Stimulated activated CD4-positive, alpha-beta T cell treated with anti-CD3 and anti-CD28 coated beads, Interleukin-1b, Interleukin-23, amount 100 ng/mL, for 24 hours (primary cell): ENCODE results near the gene F10.

Source experiments
- DNase-seq, 4 experiments: peaks; one replicate each; pipeline ENCODE4 v3.0.0-alpha.2; 2020; ENCODE audit warnings: low read depth in 4 of 4, low spot score in 1 of 4

The F10 gene

DNA sequence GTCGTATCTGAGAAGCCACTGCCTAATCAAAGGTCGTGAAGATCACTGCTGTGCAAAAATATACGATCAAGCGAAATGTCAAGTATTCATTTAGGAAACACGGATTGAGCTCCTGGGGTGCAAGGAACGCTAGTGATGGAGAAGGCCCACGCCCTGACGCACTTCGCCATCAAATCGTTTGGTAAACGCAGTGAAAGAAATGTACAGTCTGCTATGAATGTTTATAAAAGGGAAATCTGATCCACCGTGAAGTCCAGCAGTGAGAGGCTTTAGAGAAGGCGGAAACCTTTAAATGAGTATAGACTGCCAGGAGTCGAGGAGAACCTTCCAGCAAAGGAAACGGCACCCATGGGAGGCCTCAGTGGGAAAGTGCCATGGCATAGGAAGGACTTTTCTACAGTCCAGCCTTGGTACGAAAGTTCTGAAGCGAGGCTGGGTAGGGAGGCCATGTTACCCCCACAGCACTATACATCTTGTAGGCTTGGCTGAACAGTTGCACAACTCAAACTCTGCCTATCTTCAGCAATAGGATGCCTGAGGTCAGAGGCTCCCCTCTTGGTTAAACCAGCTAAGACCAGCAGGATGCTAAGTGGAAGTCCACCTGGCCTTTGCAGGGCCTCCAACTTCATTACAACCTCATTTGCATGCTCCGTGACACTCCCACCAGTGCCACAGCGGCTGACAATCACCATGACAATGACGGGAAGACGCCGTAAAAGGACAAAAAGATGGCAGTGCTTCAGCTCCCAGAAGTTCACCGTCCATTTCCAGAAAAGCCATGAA lies 65.5 kb downstream of the F10 start:
- DNase-seq, result no peak

DNA sequence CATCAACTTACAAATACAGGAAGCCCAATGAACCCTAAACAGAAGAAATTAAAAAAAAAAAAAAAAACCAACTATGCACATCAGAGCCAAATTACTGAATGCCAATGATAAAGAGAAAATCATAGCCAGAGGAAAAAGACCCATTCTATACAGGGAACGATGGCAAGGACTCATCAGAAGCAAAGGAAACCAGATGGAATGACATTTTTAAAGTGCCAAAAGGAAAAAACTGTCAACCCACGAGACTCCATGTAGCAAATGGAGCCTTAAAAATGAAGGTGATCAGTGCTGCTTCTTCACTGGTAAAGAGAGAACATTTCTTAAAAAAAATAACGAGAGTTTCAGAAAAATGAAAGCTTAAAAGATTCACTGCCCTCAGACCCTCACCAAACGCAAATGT lies 67.6 kb downstream of the F10 start:
- no peak for DNase-seq

DNA sequence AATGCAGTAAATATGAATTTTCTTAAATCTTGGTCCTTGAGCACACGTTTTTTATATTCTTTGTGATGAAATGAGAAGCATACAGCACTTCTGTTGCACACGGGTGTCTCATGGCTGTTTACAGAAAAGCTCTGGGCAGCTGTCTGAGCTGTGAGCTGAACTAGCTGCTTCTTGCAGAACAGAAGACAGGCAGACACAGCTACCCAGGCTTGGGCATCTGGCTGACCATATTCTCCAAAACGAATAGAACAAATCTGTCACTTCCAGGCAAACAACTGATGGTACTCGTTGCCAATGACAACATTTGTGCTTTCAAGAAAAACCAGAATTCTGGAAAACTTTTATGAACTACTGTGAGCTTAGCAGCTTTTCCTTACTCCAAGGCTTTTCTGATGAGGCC lies 69.7 kb downstream of the F10 start:
- DNase-seq, result no peak

DNA sequence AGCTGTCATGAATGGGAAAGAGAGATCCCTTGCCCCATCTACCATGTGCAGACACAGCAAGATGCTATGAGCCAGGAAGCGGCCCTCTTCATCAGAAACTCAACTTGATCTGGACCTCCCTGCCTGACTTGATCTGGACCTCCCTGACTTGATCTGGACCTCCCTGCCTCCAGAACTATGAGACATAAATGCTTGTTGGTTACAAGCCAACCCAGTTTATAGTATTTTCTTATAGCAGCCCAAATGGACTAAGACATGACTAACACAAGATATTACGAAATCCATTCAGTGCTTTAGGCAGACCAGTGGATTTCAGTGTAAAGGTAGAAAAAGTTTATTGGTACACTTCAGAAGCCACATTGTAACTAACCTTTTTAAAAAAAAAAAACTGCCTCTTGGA lies 70.3 kb downstream of the F10 start:
- DNase-seq, result no peak

DNA sequence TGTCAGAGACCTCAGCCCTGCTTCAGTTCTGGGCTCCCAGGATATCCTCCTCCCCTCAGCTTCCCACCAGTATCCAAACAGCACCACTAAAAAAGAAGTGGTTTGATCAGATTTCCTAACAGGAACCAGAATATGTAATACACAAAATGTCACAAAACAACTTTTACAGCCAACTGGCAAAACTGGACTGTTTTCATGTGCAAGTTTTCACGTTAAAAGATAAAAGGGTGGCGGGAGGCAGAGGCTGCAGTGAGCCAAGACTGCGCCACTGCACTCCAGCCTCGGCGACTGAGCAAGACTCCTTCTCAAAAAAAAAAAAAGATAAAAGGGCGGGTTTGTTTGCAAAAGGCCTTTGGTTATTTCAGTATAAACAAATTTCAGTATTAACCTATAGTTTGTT lies 72.8 kb downstream of the F10 start:
- no peak for DNase-seq

DNA sequence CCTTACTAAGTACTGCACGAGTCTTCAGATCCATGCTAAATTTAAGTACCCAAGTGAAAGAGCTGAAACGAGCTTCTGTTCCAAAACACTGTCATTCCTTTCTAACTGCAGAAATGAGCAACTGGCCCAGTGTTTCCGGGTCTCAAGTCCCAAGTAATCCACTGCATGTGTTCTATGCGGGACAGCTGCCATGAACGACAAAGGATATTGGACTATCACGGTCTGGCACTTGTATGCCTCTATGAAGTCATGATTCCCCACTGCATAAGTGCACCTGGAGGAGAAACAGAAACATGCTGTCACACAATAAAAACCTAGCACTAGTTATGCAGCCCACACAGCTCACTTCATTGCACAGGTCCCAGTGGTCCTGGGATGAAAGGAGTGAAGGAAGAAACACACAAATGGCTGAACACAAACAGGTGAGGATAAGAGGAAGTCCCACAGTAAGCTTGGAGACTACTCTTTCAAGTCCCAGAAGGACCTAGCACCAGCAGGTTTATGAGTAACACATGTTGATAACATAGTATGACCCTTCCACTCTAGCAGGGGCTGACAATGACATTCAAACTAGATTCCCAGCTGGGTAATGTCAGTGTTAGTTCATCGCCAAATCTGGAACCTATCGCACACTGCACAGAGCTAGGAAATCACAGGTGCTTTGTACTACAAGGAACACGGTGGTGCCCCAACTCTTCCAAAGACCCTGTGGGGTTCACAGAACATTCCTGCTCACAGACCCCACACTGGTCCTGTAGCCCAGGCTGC lies 74.6 kb downstream of the F10 start:
- no peak for DNase-seq
